ENCODE data around the gene EDAR. TPM values are rescaled to one million over a fixed set of nuclear protein-coding genes. Genes with fewer than 3 reads are reported as not detected.

Gene EDAR
- total and polyA plus RNA-seq, 9 of the 15 experiments (the other 6 are each of a cell fraction or from before 2014, with no cell fraction given) = 0.01 TPM; not detected in 8

- POLR2A ChIA-PET = no interaction called here
- peaks cover 0 to 5% of the 10 kb centered on the region in 2 experiments; a peak in 2 of 5 replicates for H3K4me1 ChIP-seq (replicated peaks in 1 of 2; ENCODE audit: control insufficient read depth in 2 of 2, insufficient read depth in 2 of 2, low read length in 2 of 2)
- in situ Hi-C loops (cut with MboI) = no loop called here
- BruUV-seq (replicated peaks) = no TSS peak
- no peaks in the 10 kb centered on the region for H3K9me1 ChIP-seq (ENCODE audit: control insufficient read depth, insufficient read depth, low read length)
- CTCF ChIA-PET (ENCODE audit: low intra/inter-chr PET ratio) = no interaction called here
- H3K36me3 ChIP-seq (ENCODE audit: control insufficient read depth, insufficient read depth, low read length) = no peaks in the 10 kb centered on the region
- DNase-seq (ENCODE audit: extremely low read depth in 1 of 4, low spot score in 3 of 4) (no peak), FAIRE-seq (no peak), ATAC-seq (no peak)
- H3K9ac ChIP-seq (ENCODE audit: insufficient read depth in 1 of 2, low read depth in 2 of 2, low read length in 2 of 2) = no peak overlapping the region
- no peaks in the 10 kb centered on the region for H3K79me2 ChIP-seq (ENCODE audit: control insufficient read depth, insufficient read depth, low read length)
- H4K20me1 ChIP-seq (replicated peaks; ENCODE audit: control insufficient read depth, insufficient read depth, low read length) = no peaks in the 10 kb centered on the region; the same call in 1 of the 2 replicates
- no peak overlapping the region for H2AFZ ChIP-seq (ENCODE audit: low read depth, low read length)
- intact Hi-C loops (cut with micrococcal nuclease) = no loop called here
- H3K4me3 ChIP-seq = no peak overlapping the region
- TF ChIP-seq HDAC3 (IDR thresholded peaks at IDR 0.05; ENCODE audit: borderline replicate concordance, partially characterized antibody) (no peak), ZNF41 (CRISPR knock-in tag; conservative IDR thresholded peaks at IDR 0.05) (no peak), ZNF586 (CRISPR knock-in tag; conservative IDR thresholded peaks at IDR 0.05) (no peak), SMAD4 (CRISPR knock-in tag; conservative IDR thresholded peaks at IDR 0.05) (no peak), SIX5 (IDR thresholded peaks at IDR 0.05; ENCODE audit: borderline replicate concordance in 1 of 2, insufficient read depth in 1 of 2, low read depth in 1 of 2, low read length in 2 of 2) (no peak), MECOM (CRISPR knock-in tag; IDR thresholded peaks at IDR 0.05) (no peak), POLR3A (IDR thresholded peaks at IDR 0.05; ENCODE audit: borderline replicate concordance, extremely low read depth, insufficient read depth, insufficient read length) (no peak), PHB2 (IDR thresholded peaks at IDR 0.05; ENCODE audit: low read depth) (no peak), ZC3H11A (IDR thresholded peaks at IDR 0.05; ENCODE audit: low read depth, low read length) (no peak), MAFG (tag; conservative IDR thresholded peaks at IDR 0.05) (no peak), CHD4 (IDR thresholded peaks at IDR 0.05; ENCODE audit: insufficient read depth, insufficient replicate concordance, low read depth, low read length, poor library complexity, severe bottlenecking) (no peak), ZNF830 (CRISPR knock-in tag; IDR thresholded peaks at IDR 0.05) (no peak)
- TF ChIP-seq, protein P1, sequence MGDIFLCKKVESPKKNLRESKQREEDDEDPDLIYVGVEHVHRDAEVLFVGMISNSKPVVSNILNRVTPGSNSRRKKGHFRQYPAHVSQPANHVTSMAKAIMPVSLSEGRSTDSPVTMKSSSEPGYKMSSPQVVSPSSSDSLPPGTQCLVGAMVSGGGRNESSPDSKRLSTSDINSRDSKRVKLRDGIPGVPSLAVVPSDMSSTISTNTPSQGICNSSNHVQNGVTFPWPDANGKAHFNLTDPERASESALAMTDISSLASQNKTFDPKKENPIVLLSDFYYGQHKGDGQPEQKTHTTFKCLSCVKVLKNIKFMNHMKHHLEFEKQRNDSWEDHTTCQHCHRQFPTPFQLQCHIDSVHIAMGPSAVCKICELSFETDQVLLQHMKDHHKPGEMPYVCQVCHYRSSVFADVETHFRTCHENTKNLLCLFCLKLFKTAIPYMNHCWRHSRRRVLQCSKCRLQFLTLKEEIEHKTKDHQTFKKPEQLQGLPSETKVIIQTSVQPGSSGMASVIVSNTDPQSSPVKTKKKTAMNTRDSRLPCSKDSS (IDR thresholded peaks at IDR 0.05; ENCODE audit: low read depth, partially characterized antibody) = no peak
- TF ChIP-seq, protein P2, sequence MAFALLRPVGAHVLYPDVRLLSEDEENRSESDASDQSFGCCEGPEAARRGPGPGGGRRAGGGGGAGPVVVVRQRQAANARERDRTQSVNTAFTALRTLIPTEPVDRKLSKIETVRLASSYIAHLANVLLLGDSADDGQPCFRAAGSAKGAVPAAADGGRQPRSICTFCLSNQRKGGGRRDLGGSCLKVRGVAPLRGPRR (CRISPR knock-in tag; IDR thresholded peaks at IDR 0.05) = no peak
- peaks cover 44 to 66% of the 10 kb centered on the region in 2 experiments for H3K27me3 ChIP-seq (ENCODE audit: control insufficient read depth in 2 of 2, insufficient read depth in 2 of 2, low read length in 2 of 2)
- H3K27ac ChIP-seq (ENCODE audit: extremely low read depth, low read depth, low read length) = no peak overlapping the region
- H3K4me2 ChIP-seq (ENCODE audit: insufficient read depth, low read length) = no peak overlapping the region
- no peaks in the 10 kb centered on the region for H3K9me3 ChIP-seq (replicated peaks; ENCODE audit: control insufficient read depth, insufficient read depth, low read depth, low read length)
- 0% methylated on average over 9 of the region's 9 CpGs for WGBS (ENCODE audit: insufficient coverage, low coverage, missing lambda C conversion rate)
Observed at GRCh38 chr2:108941767-108942166, 47.3 kb downstream of the EDAR start.

All from K562 (cell line).